OCI-LY7 (cell line): ENCODE results near the gene MFAP5. TPM values are rescaled to one million over a fixed set of nuclear protein-coding genes. Genes with fewer than 3 reads are reported as not detected.
A peak's percentile ranks its signal among the peaks of the same experiment; 100 is the strongest.

Source experiments
- BruUV-seq: library from RNA; stranded (reverse); fragments of 400-500 nt; replicated peaks from 2 replicates; lab custom pipeline; 2021; lab: Mats Ljungman, UMichigan
- CTCF ChIA-PET: fragments of 300-600 bp; sonication (Branson Sonifier 250); formaldehyde crosslinking; loops from one replicate; lab custom pipeline; 2022; ENCODE audit warnings: antibody characterized with exemption; ENCODE audit not compliant: unreplicated experiment; lab: Charles Lee
- POLR2A ChIA-PET: fragments of 300-600 bp; sonication (Branson Sonifier 250); formaldehyde crosslinking; loops from one replicate; lab custom pipeline; 2022; ENCODE audit warnings: antibody characterized with exemption; lab: Charles Lee
- DNase-seq: peaks from one replicate; pipeline ENCODE4 v3.0.0-alpha.2; 2015; ENCODE audit warnings: low spot score
- H2AFZ ChIP-seq: fragments of 200-600 bp; sonication (generic), shearing (Covaris generic); 2 replicates; pipeline ENCODE4 v1.6.1; 2014; ENCODE audit warnings: mild to moderate bottlenecking, antibody characterized with exemption, low read length, moderate library complexity
- H3K27ac ChIP-seq: fragments of 200-600 bp; sonication (generic); 2 replicates; pipeline ENCODE4 v1.5.1; 2014; ENCODE audit warnings: mixed run types, low read depth, mild to moderate bottlenecking, moderate library complexity, low read length, inconsistent platforms; ENCODE audit not compliant: poor library complexity, severe bottlenecking
- H3K36me3 ChIP-seq: fragments of 200-600 bp; sonication (generic); 2 replicates; pipeline ENCODE4 v1.6.1; 2014; ENCODE audit warnings: mild to moderate bottlenecking, antibody characterized with exemption, low read length, moderate library complexity, mixed read lengths; ENCODE audit not compliant: insufficient read depth
- H3K4me1 ChIP-seq: fragments of 200-600 bp; sonication (generic); 2 replicates; pipeline ENCODE4 v1.5.1; 2014; ENCODE audit warnings: mild to moderate bottlenecking, low read length; ENCODE audit not compliant: insufficient read depth, poor library complexity, severe bottlenecking
- H3K4me2 ChIP-seq: fragments of 200-600 bp; sonication (generic); 2 replicates; pipeline ENCODE4 v1.6.1; 2014; ENCODE audit warnings: mild to moderate bottlenecking, low read length
- H3K4me3 ChIP-seq: fragments of 200-600 bp; sonication (generic); 2 replicates; pipeline ENCODE4 v1.5.1; 2014; ENCODE audit warnings: mild to moderate bottlenecking, low read depth, low read length; ENCODE audit not compliant: poor library complexity, severe bottlenecking
- H3K79me2 ChIP-seq: fragments of 200-600 bp; sonication (generic); 2 replicates; pipeline ENCODE4 v1.6.1; 2016; ENCODE audit warnings: low read depth, mild to moderate bottlenecking, low read length, moderate library complexity, mixed read lengths; ENCODE audit not compliant: insufficient read depth
- H3K9me2 ChIP-seq: fragments of 200-600 bp; sonication (generic); 2 replicates; pipeline ENCODE4 v1.6.1; 2016; ENCODE audit warnings: mild to moderate bottlenecking, low read length, mixed read lengths; ENCODE audit not compliant: insufficient read depth
- H3K9me3 ChIP-seq: fragments of 200-600 bp; sonication (generic); 2 replicates; pipeline ENCODE4 v1.6.1; 2014; ENCODE audit warnings: mild to moderate bottlenecking, mixed run types, low read length, mixed read lengths
- H4K20me1 ChIP-seq: fragments of 200-600 bp; sonication (generic); 2 replicates; pipeline ENCODE4 v1.6.1; 2014; ENCODE audit warnings: mild to moderate bottlenecking, antibody characterized with exemption, low read length, moderate library complexity, mixed read lengths; ENCODE audit not compliant: insufficient read depth
- CTCF ChIP-seq: fragments of 200-600 bp; sonication (generic); conservative IDR thresholded peaks from 2 replicates; pipeline ENCODE4 v1.5.1; 2014; ENCODE audit warnings: mild to moderate bottlenecking, antibody characterized with exemption, low read length, moderate library complexity, mixed read lengths
- EZH2phosphoT487 ChIP-seq: fragments of 200-600 bp; sonication (generic); IDR thresholded peaks from 2 replicates; pipeline ENCODE4 v1.6.1; 2018; ENCODE audit warnings: low read depth, borderline replicate concordance, mild to moderate bottlenecking, mixed run types, antibody characterized with exemption, low read length, moderate library complexity, mixed read lengths
- intact Hi-C: fragments of 100-400 bp; cut with micrococcal nuclease; formaldehyde crosslinking; loops from one replicate; pipeline ENCODE4 v1.10.0; 2022; ENCODE audit not compliant: unreplicated experiment
- total RNA-seq, 2 experiments: library from RNA; depleted of rRNA in 1 of 2; stranded (reverse); fragments of >200 nt in 1 of 2; shearing (Covaris generic) in 1 of 2; gene quantifications; 2 replicates each; pipeline ENCODE4 v1.2.3, GENCODE V29; 2014 to 2022

Gene MFAP5
- total RNA-seq, 2 experiments from 2014 or later, result not detected

DNA sequence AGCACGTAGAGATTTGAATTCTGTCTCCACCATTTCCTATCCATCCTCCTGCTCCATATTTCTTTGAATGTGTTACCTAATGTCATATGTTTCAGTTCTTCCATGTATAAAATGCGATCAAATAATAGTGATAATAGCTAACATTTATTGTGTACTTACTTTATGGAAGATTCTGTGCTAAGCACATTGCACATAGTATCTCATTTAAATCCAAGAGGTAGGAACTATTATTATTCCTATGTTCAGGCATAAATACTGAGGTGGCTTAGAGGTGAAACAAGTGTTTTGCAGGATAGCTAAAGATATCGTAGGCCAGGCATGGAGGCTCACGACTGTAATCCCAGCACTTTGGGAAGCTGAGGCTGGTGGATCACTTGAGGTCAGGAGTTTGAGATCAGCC is 32.5 kb downstream of the MFAP5 start:
- H3K4me2 ChIP-seq, result peak overlapping the region; percentile 55
- no peak overlapping the region for H3K4me3 ChIP-seq
- BruUV-seq, result no TSS peak
- H3K27ac ChIP-seq, result peak overlapping the region; percentile 40
- CTCF ChIA-PET, result interaction anchor here (2.3 kb wide), 1 partner anchor 18 kb away, joined by 10 read pairs; the partner anchor contains the start of gene AICDA
- no peaks in the 10 kb centered on the region for H4K20me1 ChIP-seq
- no peaks in the 10 kb centered on the region for H3K79me2 ChIP-seq
- H2AFZ ChIP-seq, result peak overlapping the region; percentile 97; the same call in 1 of the 2 replicates
- POLR2A ChIA-PET, result interaction anchor here (1.5 to 6.3 kb wide), 3 partner anchors 12 to 18 kb away, joined by 8 to 58 read pairs (median 12); partner anchors contain the start of gene AICDA
- H3K36me3 ChIP-seq, result no peaks in the 10 kb centered on the region
- H3K4me1 ChIP-seq, result peaks cover 17% of the 10 kb centered on the region
- peaks cover 4% of the 10 kb centered on the region; the same call in 1 of the 2 replicates for H3K9me3 ChIP-seq
- TF ChIP-seq EZH2phosphoT487 (no peak), CTCF (no peak)
- no peaks in the 10 kb centered on the region for H3K9me2 ChIP-seq
- intact Hi-C loops, result no loop called here
- no peak for DNase-seq

DNA sequence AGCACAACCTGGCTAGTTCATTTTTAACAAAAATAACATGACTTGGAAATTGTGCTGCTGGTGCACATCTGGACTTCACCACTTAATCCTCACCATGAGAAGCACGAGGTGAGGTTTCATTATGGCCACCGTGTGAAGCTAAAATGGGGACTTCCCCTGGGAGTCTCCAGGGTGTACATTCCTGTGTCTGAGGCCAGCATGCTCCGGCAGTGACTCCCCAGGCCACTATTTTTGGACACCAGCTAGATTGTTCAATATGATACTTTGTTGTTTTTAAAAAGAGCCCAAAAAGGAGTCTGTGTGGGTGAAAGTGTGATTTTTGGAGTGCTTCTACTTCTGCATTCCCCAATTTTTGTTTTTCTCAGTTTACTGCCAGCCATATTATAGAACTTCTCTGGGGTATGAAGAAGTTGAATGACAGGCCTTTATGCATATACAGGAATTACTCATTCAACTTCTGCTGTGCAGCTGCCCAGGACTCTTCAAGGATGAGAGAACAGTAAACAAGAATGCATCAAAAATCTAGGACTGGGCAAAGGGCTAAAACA is 33.1 kb downstream of the MFAP5 start:
- ChIA-PET CTCF (interaction anchor here (1.0 to 2.3 kb wide), 2 partner anchors 17 to 52 kb away, joined by 3 to 10 read pairs; partner anchors contain the start of gene AICDA), POLR2A (interaction anchor here (0.9 to 6.3 kb wide), 8 partner anchors 11 to 63 kb away, joined by 3 to 58 read pairs (median 6); partner anchors contain the start of gene AICDA)
- Histone ChIP-seq H3K79me2 (no peaks in the 10 kb centered on the region), H3K27ac (peak overlapping the region; percentile 40), H3K36me3 (no peaks in the 10 kb centered on the region), H3K4me3 (peak overlapping the region; percentile 0), H3K9me3 (peaks cover 4% of the 10 kb centered on the region; the same call in 1 of the 2 replicates), H4K20me1 (no peaks in the 10 kb centered on the region), H3K9me2 (no peaks in the 10 kb centered on the region), H2AFZ (peak overlapping the region; percentile 97), H3K4me2 (peak overlapping the region; percentile 55), H3K4me1 (peaks cover 17% of the 10 kb centered on the region)
- TF ChIP-seq CTCF, result no peak
- intact Hi-C loops, result no loop called here
- DNase-seq, result peak; percentile 47
- no TSS peak for BruUV-seq

- POLR2A ChIA-PET, result interaction anchor here (0.6 to 6.3 kb wide), 10 partner anchors 9 to 64 kb away, joined by 3 to 58 read pairs (median 5); partner anchors contain the start of gene AICDA
Observed at GRCh38 chr12:8628731-8629130, 33.9 kb downstream of the MFAP5 start.

More at GRCh38 chr12:8628731-8629130, 33.9 kb downstream of the MFAP5 start:
- no peaks in the 10 kb centered on the region for H4K20me1 ChIP-seq
- no peak overlapping the region for H3K27ac ChIP-seq
- H3K79me2 ChIP-seq, result no peaks in the 10 kb centered on the region
- H3K9me2 ChIP-seq, result no peaks in the 10 kb centered on the region
- CTCF ChIA-PET, result interaction anchor here (1.0 to 2.3 kb wide), 3 partner anchors 16 to 52 kb away, joined by 3 to 10 read pairs (median 3); partner anchors contain the start of gene AICDA
- H3K9me3 ChIP-seq, result peaks cover 4% of the 10 kb centered on the region; the same call in 1 of the 2 replicates
- intact Hi-C loops, result no loop called here
- H3K36me3 ChIP-seq, result no peaks in the 10 kb centered on the region
- no peak for DNase-seq
- no peak overlapping the region for H3K4me3 ChIP-seq
- TF ChIP-seq EZH2phosphoT487 (no peak), CTCF (no peak)
- peak overlapping the region; percentile 55 for H3K4me2 ChIP-seq
- no TSS peak for BruUV-seq
- peak overlapping the region; percentile 97 for H2AFZ ChIP-seq
- peaks cover 17% of the 10 kb centered on the region for H3K4me1 ChIP-seq
